ENCODE data around the gene LCMT1.

LCMT1 gene

GRCh38 chr16:25194273-25194878, 82.8 kb downstream of the LCMT1 start:
- no peak for DNase-seq (ENCODE audit: low read depth in 3 of 3)

- no peak for DNase-seq (ENCODE audit: low read depth in 3 of 3)
These were observed 86.5 kb downstream of the LCMT1 start for GRCh38 chr16:25198021-25198420.

- DNase-seq (ENCODE audit: low read depth in 3 of 3) = no peak
These were observed 87.9 kb downstream of the LCMT1 start for GRCh38 chr16:25199457-25199856.

GRCh38 chr16:25210758-25211157, 99.2 kb downstream of the LCMT1 start:
- peak in 1 of 3 experiments; percentile 4 for DNase-seq (ENCODE audit: low read depth in 3 of 3)

- no peak for DNase-seq (ENCODE audit: low read depth in 3 of 3)
These were observed 101.1 kb downstream of the LCMT1 start for GRCh38 chr16:25212636-25213035.

GRCh38 chr16:25213709-25214397, 102.3 kb downstream of the LCMT1 start:
- no peak for DNase-seq (ENCODE audit: low read depth in 3 of 3)

- no peak for DNase-seq (ENCODE audit: low read depth in 3 of 3)
These were observed 105.6 kb downstream of the LCMT1 start for GRCh38 chr16:25217112-25217511.

- no peak for DNase-seq (ENCODE audit: low read depth in 3 of 3)
These were observed 106.4 kb downstream of the LCMT1 start for GRCh38 chr16:25217921-25218320.

GRCh38 chr16:25219070-25219737, 107.7 kb downstream of the LCMT1 start:
- no peak for DNase-seq (ENCODE audit: low read depth in 3 of 3)

GRCh38 chr16:25222959-25223358, 111.4 kb downstream of the LCMT1 start:
- DNase-seq (ENCODE audit: low read depth in 3 of 3) = no peak

GRCh38 chr16:25223964-25224363, 112.4 kb downstream of the LCMT1 start:
- DNase-seq (ENCODE audit: low read depth in 3 of 3) = no peak

GRCh38 chr16:25224731-25225319, 113.3 kb downstream of the LCMT1 start:
- DNase-seq (ENCODE audit: low read depth in 3 of 3) = no peak
